NOMO-1 (cell line): ENCODE measurements around the gene MRPS10.
"Not testable (repeated sequence)": the region's sequence is repeated elsewhere in the genome, so short reads cannot be mapped to it uniquely, and the experiment has no call there.

Experiments
- DNase-seq, 2 experiments: peaks; one replicate each; lab custom pipeline; 2025; ENCODE audit not compliant: unreplicated experiment in 2 of 2; lab: John Stamatoyannopoulos, UW

The MRPS10 gene

DNA sequence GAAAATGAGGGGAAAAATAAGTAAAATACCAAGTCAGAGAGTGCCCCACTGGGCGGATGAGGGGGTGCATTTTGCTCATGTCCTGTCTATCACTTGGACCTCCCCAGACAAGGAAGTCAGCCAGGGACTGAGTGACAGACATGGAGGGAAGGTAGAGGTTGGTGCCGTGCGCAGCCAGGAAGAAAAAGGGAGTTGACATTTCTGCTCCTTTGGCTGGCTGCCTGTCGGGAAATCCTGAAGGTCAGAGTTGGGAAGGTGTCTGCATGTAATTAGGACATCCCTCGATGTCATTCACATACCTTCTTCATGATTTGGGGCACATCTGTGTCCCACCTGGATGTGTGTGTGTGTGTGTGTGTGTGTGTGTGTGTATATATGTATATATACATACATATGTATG, 35.6 kb downstream of the MRPS10 start:
- no peak for DNase-seq

DNA sequence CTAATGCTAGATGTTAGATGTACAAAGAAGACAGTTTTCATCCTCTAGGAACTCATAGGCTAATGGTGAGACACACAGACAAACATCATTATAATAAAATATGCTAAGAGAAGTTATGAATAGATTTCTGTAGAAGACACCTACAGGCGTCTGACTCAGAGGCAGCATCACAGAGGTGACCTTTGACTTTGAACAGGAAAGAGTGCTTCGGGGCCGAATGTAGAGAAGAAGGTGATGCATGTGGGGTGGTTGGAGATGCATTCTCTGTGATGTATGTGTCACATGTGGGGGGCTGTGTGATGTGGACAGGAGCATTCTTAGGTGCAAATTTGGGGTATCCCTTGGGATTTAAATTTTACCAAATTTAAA, 37.7 kb downstream of the MRPS10 start:
- DNase-seq: no peak

DNA sequence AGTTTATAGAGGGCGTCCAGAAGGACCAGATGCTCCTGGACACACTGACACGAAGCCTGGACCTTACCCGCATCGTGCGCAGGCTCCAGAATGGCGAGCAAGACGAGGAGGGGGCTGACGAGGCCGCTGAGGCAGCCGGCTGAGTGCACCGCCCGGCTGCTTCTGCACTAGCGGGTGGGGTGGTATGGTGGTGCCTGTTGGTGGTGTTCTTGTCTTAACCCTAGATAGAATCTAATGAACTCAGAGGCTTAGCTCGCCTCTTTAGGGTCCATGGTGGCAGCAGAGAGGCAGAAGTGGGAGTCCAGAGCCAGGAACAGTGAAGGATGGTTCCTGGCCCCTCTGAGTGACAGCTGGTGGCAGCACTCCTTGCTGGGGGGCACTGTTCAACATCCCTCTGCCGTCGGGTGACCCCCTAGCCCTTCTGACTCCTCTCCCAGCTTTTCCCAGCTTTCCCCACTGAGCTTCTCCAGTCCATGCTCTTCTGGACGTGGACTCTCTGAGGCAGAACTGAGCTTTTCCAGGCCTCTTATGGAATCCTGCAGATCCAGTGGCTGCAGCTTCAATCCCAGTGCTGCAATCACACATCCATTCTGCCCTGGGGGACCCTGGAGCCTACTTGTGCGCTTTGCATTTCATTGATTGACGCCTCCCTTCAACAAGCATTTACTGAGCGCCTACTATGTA, 38.3 kb downstream of the MRPS10 start:
- no peak for DNase-seq

DNA sequence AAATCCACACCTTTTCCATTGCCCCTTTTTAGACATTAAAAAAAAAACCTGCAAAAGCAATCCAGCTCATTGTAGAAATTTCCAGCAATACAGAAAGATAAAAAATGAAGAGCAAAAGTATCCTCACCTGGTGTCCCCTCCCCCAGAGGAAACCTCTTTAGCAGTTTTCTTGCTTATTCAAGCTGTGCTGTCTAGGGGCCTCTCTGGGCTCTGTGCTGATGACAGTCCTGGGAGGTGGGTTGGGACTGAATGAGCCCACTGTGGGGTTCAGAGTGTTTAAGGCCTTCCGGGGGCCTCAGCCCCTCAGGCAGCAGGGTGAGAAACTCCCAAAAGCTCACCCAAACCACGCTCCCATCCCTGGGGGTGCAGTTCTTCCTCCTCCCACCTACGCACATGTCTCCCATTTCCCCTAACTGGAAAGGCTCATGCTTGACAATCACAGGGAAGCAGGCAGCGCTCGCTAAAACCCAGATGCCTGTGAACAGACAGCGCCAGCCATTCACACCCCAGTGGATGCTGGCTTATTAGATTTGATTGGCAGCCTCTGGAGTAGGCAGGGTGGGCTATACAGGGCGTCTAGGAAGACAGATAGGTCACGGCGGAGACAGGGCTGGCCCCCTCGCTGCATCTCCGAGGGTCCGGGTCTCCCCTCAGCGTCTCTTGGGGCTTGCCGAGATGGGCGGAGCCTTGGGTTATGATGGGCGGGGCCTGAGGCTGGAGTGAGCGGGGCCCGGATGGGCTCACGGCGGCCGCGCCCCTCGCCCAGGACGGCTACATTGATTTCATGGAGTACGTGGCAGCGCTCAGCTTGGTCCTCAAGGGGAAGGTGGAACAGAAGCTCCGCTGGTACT, 39.9 kb downstream of the MRPS10 start:
- DNase-seq: no peak

DNA sequence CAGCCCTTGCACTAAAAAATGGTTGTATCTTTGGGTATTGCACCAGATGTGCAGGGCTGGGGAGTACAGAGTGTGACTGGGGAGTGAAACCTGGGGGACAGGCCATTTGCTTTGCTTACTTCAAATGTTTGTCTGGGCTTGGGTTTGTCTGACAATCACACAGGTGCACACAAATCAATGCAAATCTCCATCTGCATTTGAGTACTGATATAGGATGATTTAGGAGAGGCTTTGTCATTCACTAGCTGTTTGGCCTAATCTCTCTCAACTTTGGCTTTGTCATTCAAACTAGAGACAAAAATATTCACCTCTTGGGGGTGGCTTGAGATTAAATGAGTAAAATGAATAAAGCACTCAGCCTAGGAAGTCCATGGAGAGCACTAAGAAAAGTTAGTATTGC, 40.7 kb downstream of the MRPS10 start:
- DNase-seq: no peak

DNA sequence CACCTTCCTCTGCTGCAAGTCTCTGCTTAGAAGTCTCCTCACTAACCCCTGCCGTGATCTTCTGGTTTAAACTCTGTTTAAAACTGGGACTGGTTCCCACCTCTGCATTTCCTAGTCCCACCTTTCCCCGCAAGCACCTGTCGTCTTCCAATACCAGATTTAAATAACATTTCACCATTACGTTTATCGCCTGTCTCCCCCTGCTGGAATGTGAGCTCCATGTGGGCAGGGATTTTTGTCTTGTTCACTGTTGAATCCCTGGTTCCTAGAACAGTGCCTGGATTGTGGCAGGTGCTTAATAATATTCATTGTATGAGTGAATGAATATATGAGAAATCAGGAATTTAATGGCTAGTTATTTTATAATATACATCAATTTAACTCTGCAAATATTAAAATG, 41.8 kb downstream of the MRPS10 start:
- DNase-seq: no peak

DNA sequence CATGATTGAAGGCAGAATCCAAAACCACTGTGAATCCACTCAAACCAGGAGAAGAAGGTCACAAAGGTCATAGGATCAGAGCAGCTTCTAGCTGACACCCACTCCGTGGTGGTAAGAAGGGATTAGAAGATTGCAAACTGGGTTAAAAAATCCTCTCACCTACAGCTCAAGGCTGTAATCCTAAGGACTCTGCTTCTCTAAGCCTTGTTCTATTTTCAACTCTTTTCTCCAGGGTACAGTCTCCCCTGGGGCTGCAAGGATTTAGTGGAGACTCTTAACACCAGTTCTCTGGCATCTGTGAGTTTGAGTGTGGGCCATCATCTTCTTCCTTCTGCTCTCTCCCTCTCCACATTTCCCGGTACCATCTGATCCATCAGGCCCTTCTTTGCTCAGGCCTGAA, 44.6 kb downstream of the MRPS10 start, which contains the start of gene GUCA1A:
Gene GUCA1A (plus strand): TSS at position 264 of the 400 bp plus-strand sequence. CDS start 250 bp downstream, outside the sequence.
- DNase-seq: no peak

DNA sequence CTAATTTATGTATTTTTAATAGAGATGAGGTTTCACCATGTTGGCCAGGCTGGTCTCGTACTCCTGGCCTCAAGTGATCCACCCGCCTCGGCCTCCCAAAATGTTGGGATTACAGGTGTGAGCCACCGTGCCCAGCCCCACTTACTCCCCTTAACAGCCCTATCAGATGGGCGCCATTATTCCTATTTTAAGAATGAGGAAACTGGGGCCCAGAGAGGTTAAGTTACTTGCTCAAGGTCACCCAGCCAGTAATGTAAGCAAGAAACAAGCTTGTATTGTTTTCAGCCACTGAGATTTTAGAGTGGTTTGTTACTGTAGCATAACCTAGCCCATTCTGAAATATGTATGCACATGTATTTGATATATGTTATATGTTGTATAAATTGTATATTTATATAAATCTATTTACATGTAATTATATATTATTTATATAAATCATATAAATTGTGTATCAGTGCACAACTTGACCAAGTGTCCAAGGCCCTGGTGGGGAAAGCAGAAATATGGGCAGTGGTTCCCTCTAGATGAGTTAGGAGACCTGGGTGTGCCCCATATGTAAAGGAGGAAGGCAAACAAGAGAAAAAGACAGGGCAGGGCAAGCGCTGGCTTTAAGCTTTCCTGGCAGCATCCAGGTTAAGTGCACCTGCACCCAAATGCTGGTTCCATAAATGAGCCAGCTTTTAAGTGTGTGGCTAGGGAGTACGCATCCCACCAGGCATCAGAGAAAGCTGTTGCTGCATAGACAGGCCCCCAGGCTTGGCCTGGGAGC, 45.7 kb downstream of the MRPS10 start:
- no peak for DNase-seq

DNA sequence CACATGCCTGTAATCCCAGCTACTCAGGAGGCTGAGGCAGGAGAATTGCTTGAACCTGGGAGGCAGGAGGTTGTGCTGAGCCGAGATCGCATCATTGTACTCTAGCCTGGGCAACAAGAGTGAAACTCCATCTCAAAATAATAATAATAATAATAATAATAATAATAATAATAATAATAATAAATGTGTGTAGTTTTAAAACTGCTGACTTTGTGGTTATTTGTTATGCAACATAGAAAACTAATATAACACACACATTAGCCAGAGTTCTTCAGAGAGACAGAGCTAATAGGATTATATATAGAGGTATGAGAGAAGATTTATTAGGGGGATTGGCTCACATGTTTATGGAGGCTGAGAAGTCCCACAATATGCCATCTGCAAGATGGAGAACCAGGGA, 47.9 kb downstream of the MRPS10 start:
- not testable (repeated sequence) for DNase-seq

DNA sequence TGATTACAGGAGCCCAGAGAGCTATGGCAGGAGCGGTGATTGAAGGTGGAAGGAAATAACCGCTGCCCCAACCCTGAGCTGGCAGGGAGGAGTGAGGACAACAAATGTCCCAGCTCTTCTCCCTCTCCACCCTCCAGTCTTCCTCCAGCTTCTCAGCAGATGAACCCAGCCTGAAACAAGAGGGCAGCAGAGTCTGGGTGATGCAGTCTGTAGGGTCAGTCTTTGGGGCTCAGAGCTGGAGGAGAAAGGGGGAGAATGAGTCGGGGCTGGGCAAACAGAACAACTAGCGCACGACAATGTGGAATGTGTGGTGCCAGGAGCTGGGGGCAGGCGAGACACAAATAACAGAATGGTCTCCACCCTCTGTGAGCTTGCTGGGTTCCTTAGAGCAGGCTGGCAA, 49.0 kb downstream of the MRPS10 start:
- no peak for DNase-seq

DNA sequence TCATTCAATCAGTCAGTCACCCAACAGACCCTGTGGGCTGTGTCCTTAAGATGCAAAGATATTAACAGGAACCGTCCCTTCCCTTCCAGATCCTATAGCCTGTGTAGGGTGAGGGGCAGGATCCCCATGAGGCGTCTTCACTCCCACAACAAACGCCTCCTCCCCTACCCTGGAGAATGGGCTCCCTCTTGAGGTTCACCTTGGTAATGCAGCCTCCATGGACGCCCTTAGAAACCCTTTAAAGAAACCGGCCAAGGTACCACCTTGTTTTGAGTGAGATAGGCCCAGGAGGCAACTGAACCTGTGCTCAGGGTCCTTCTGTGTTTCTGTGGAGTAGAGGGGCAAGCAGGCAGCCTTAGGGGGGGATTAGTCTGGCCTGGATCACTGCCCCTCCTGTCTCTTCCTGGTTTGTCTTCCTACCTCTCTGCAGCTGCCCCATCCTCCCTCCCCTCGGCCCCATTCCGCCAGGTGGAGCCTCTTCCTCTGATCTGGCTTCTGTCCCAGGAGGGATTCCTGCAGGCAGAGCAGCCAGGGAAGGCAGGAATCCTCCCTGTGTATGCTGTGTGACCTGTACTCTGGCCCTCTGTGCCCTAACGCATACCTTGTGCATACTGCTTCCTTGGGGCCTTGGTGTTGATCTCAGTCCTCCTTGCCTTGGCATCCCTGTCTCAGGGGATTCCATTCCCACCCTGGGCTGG, 51.1 kb downstream of the MRPS10 start:
- DNase-seq: peak; percentile 40 to 44

DNA sequence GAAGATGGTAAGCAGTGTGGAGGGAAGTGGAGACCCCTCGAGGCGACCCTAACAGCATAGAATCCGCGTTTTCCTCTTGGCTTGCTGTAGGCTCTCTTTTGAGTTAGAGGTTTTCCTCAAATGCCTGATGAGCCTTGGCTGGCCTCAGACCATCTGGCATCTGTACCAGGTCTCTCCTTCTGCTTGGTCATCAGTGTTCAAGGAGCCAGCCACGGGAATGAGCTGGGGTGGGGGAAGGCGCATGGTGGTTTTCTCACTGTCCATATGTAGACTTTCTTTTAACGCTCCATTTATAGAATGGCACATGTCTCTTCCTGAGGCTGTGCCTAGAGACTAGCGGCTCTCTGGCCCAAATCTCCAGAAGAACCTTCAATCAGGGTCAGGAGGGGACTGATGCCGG, 52.6 kb downstream of the MRPS10 start:
- no peak for DNase-seq

DNA sequence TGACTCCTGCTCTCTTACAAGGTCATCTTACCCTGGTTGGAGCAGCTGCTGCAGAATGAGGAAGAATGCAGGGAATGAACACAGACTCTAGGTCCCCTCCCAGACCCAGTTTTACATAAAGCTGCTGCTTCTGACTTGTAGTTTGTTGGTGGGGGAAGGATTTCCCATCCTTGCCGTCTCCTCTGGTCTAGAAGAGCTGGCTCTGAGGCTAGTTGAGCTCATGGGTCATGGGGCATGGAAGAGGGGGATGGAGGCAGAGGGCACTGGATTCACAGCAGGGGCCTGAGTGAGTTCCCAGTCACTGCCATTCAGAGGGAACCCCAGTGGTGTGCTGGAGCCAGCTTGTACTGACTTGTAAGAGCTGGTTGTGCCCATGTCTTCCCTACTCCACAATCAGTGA, 53.7 kb downstream of the MRPS10 start:
- peak in 1 of 2 experiments; percentile 22 for DNase-seq

DNA sequence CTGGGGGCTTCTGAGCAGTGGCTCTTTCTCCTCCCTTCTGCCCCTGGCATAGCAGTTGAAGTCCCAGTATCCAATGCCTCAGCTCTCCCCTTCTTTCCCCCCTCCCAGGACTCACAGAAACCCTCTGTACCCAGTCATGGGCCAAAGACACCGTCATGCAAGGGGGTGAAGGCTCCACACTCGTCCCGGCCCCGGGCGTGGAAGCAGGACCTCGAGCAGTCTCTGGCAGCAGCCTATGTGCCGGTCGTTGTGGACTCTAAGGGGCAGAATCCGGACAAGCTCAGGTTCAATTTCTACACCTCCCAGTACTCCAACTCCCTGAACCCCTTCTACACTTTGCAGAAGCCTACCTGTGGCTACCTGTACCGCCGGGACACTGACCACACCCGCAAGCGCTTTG, 54.8 kb downstream of the MRPS10 start:
- no peak for DNase-seq

DNA sequence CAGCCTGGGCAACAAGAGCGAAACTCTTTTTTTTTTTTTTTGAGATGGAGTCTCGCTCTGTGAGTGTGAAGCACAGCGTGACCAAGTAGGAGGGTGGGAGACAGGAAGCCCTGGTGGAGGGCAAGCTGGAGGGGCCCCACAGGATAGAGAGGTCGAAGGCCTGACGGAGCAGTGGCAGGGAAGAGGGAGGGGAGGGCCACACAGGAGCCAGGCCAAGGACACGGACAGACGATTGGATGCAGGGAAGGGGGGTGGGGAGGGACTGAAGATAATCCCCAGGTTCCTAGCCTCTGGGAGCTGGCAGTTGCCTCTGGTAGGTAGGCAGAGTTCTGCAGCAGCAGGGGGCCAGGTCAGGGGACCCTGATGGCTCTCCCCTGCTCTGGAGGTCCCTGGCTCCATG, 55.3 kb downstream of the MRPS10 start:
- no peak for DNase-seq

DNA sequence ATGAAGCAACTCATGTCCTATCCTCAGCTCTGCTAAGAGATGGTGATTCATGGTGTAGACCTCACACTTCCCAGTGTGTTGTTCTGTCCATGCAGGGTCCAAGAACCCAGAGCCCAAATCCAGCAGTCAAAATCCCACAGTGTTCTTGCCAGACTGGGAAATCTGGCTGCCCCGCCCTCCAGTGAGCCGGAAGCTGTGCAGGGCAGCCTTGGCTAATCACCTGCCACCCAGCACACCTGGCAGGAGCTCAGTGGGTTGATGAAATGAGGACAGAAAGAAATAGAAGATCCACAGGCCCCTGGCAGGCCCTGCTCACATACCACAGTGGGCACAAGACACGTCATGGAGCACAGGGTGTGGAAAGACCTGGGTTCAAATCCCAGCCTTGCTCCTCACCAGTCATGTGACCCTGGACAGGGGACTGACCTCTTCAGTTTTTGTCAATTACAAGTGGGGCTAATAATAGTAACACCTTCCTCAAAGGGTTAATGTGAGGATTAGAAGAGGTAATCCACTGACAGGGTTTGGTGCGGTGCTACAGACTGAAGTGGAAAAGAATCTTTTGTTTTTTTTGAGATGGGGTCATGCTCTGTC, 58.1 kb downstream of the MRPS10 start:
- DNase-seq: no peak

DNA sequence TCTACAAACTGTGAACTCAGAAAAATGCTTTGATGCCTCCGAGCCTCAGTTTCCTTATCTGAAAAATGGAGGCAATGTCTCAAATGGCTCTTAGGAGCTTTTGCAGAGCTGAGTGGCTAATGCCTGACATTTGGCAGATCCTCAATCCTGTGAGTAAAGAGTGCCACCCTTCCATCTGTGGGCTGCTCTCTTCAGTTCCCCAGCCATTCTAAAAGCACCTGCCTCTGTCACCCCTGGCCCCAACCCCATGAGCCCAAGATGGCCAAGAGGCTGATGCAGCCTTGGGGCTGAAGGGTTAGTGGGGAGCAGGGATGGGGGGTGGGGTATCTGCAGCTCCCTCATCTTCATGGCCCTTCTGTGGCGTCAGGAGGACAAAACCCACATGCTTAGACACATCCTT, 59.0 kb downstream of the MRPS10 start:
- DNase-seq: no peak

DNA sequence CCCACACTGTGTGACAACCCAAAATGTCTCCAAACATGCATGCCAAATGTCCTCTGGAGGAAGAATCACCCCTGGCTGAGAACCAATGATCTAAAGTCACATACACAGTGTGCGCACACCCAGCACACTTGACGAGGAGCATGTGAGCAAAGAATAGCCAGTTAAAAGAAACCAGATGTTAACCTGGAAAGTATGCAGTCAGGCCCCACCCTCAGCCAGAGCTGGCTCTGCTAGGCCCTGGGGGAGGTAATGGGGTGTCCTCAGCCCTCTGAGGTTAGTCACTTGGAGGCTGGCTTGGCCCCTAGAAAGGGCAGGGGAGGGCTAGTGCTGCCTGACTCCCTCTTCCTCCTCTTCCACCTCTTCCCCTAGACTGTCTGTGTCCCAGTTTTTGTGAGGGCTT, 59.6 kb downstream of the MRPS10 start:
- no peak for DNase-seq
